Caki2 (cell line): ENCODE measurements around the gene TTLL10. TPM values are rescaled to one million over a fixed set of nuclear protein-coding genes. Genes with fewer than 3 reads are reported as not detected.

ENCODE experiments used
- DNase-seq: peaks from one replicate; pipeline ENCODE4 v3.0.0-alpha.2; 2015; ENCODE audit warnings: low read depth
- in situ Hi-C: cut with HindIII; loops from 2 replicates; pipeline ENCODE4 v1.10.0; 2016; ENCODE audit warnings: low sequenced_read_pairs, low pct_unique_long_range_greater_than_20kb, mixed read lengths
- total RNA-seq: library from RNA; depleted of rRNA; stranded (reverse); fragments of >200 nt; shearing (Covaris generic); gene quantifications from 2 replicates; pipeline ENCODE4 v1.2.3, GENCODE V29; 2014; ENCODE audit warnings: low replicate concordance

The TTLL10 gene
- total RNA-seq, 1 experiment from 2014 or later = not detected

- in situ Hi-C loops = no loop called here
- no peak for DNase-seq
Observed at GRCh38 chr1:1210726-1211540, 37.3 kb downstream of the TTLL10 start.

GRCh38 chr1:1211541-1212441, 38.1 kb downstream of the TTLL10 start:
- in situ Hi-C loops = no loop called here
- DNase-seq = no peak

GRCh38 chr1:1212780-1213344, 39.2 kb downstream of the TTLL10 start:
- no peak for DNase-seq
- in situ Hi-C loops = no loop called here

- no peak for DNase-seq
- in situ Hi-C loops = no loop called here
Observed at GRCh38 chr1:1213345-1214265, 39.9 kb downstream of the TTLL10 start, which contains the start of gene TNFRSF4. Gene TNFRSF4 (minus strand): TSS chr1:1214153. CDS start chr1:1214127, 26 bp downstream.

GRCh38 chr1:1215080-1215676, 41.5 kb downstream of the TTLL10 start:
- in situ Hi-C loops = no loop called here
- no peak for DNase-seq

GRCh38 chr1:1215881-1216605, 42.4 kb downstream of the TTLL10 start:
- DNase-seq = no peak
- in situ Hi-C loops = no loop called here

GRCh38 chr1:1216770-1217620, 43.3 kb downstream of the TTLL10 start:
- in situ Hi-C loops = no loop called here
- DNase-seq = no peak

GRCh38 chr1:1217621-1218523, 44.2 kb downstream of the TTLL10 start:
- in situ Hi-C loops = no loop called here
- peak; percentile 36 for DNase-seq

- DNase-seq = no peak
- in situ Hi-C loops = no loop called here
Observed at GRCh38 chr1:1218524-1219200, 45.0 kb downstream of the TTLL10 start.

- in situ Hi-C loops = no loop called here
- no peak for DNase-seq
Observed at GRCh38 chr1:1219341-1219740, 45.7 kb downstream of the TTLL10 start.

- in situ Hi-C loops = no loop called here
- no peak for DNase-seq
Observed at GRCh38 chr1:1220197-1220596, 46.5 kb downstream of the TTLL10 start.

GRCh38 chr1:1221887-1222574, 48.4 kb downstream of the TTLL10 start:
- in situ Hi-C loops = no loop called here

GRCh38 chr1:1222575-1223225, 49.0 kb downstream of the TTLL10 start:
- no peak for DNase-seq
- in situ Hi-C loops = no loop called here

More at GRCh38 chr1:1221887-1222574, 48.4 kb downstream of the TTLL10 start:
- DNase-seq = no peak

- no peak for DNase-seq
- in situ Hi-C loops = no loop called here
Observed at GRCh38 chr1:1223321-1223720, 49.6 kb downstream of the TTLL10 start.
